HG03354 (cell line): ENCODE results near the gene SAFB.
"Not testable (repeated sequence)": the region's sequence is repeated elsewhere in the genome, so short reads cannot be mapped to it uniquely, and the experiment has no call there.

Experiments used
- ATAC-seq: cut with Tn5 transposase; IDR thresholded peaks from one replicate; pipeline ENCODE4 v1.9.1; 2021; ENCODE audit warnings: mild to moderate bottlenecking; ENCODE audit not compliant: unreplicated experiment, poor library complexity, severe bottlenecking

Gene SAFB

GRCh38 chr19:5593343-5594255, 29.3 kb upstream of the SAFB start:
- ATAC-seq, result no peak

DNA sequence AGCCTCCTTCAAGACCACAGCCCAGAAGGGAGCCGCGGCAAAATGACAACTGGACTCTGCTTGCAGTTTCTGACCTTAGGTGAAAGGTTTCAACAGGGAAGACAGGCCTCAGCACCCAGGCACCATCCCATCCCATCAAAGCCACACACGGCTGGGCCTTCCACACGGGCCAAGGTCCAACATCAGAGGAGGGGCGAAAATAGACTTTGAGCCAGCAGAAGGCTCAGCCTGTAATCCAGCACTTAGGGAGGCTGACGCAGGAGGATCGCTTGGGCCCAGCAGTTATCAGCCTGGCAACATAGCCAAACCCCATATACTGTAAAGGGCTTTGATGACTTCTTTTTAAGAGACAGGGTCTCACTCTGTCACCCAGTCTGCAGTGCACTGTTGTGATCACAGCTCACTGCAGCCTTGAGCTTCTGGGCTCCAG, 28.3 kb upstream of the SAFB start:
- no peak for ATAC-seq

DNA sequence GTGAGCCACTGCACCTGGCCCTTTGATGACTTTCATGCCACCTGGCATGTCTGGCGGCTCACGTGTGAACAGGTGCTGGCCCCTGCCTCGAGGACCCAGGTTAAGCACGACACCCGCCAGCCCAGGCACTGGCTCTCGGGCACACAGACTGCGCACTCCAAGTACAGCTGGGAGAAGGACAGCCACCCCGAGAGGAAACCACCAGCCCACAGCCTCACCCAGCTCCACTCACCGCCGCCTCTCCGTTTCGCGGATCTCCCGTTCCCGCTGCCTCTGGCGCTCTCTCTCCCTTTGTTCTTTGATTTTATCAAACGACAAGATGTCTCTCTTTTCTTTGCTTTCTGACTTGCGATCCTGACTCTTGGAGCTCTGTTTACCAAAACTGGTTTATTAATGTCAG, 27.8 kb upstream of the SAFB start:
- no peak for ATAC-seq

GRCh38 chr19:5595745-5596144, 27.1 kb upstream of the SAFB start:
- ATAC-seq, result no peak

DNA sequence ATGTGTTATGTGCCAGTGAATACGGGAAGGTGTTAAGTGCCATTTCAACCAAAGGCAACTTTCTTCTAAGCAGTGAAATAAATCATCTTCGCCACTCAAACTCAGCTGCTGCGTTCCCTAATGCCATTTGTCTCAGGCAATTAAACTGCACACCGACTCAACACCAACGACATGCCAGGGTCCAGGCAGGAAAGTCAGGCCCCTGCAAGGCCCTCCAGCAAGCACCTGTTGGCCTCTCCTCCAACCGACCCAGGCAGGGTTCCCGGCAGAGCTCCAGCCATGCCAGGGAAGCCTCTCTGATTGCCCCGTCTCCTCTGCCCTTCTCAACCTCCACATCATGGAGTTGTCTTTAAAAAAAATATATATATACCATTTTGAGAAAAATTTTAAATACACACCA, 22.1 kb upstream of the SAFB start:
- ATAC-seq, result no peak

GRCh38 chr19:5603626-5604025, 19.3 kb upstream of the SAFB start:
- no peak for ATAC-seq

DNA sequence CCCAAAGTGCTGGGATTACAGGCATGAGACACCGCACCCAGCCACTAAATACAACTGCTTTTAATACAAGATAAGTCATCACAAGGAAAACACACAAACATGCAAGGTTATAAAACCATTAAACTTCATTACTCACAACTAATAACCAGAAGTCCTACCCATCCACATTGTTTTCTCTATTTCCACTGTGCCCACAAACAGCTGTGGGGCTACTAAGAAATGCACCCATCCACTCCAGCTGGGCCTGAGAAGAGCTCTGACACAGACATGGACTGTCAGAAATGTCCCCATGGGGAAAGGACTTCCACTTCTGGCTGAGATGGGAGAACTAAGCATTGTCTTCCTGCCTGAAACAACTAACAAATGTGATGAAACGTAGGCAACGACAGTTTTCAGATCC, 17.5 kb upstream of the SAFB start:
- ATAC-seq, result no peak

- ATAC-seq, result no peak
These were observed 15.3 kb upstream of the SAFB start for GRCh38 chr19:5607318-5608275.

DNA sequence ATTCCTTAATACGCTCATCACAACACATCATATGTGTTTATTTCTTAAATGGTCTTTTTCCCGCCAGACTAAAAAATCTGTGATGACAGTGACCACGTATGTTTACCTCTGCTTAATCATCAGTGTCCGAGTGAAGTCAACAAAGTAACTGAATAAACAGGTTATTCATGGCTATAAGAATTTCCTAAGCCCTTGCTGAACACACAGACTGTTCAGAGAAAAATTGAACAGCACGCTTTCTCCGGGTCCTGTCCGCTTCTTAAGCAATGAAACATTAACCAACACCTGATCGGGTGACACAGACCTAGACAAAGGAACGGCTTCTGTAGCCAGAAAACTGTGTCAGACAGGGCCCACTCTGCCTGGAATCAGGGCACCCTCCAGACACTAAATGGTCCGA, 14.6 kb upstream of the SAFB start:
- no peak for ATAC-seq

GRCh38 chr19:5608766-5609165, 14.1 kb upstream of the SAFB start:
- not testable (repeated sequence) for ATAC-seq

DNA sequence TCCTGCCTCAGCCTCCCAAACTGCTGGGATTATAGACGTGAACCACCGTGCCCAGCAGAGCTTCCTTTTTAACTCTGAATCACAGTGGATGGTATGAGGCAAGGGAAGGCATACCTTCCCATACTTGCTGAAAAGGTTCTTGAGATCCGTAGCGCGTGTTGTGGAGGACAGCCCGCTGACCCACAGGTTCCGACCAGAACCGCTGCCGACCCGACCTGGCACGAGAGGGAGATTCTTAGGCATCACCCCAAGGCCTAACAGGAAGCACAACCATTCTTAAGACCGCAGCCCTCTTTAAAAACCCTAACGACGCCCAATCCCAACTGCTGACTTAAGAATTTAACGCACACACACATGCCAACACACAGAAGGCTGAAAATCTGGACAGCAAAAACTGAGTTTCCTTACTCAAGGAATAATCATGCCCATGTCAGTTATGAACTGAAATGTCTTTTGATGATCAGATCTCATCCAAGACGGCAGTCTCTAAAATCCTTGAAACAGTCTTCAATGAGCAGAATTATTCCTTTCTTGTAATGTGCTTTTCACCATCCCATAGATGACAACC, 12.9 kb upstream of the SAFB start:
- no peak for ATAC-seq

- ATAC-seq, result no peak
These were observed 9.7 kb upstream of the SAFB start for GRCh38 chr19:5612891-5613865.

DNA sequence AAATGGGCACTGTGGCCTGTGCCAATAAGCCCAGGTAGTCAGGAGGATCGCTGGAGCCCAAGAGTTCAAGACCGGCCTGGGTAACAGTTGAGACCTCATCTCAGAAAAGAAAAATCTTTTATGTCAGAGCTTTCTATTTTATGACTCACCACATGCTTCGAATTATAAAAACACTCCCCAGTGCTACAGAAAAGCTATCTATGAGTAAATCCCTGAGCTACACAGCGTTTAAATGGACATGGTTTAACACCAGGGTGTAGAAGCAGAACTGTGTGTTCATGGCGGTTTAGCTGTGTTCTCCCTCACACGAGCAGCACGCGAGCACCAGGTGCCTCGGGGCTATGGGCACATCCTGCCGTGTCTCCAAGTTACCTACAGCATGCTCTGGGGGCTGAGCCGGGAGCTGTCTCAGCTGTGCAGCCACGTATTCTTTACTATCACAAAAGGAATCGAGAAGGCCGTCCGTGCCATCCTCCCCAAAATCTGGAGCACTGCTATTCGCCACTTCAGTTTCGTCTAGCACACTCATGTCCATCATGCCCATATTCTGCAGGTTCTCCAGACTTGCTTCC, 7.0 kb upstream of the SAFB start:
- ATAC-seq, result no peak

- no peak for ATAC-seq
These were observed 5.8 kb upstream of the SAFB start for GRCh38 chr19:5617080-5617479.

- ATAC-seq, result no peak
These were observed 4.3 kb upstream of the SAFB start for GRCh38 chr19:5618591-5618990.

- no peak for ATAC-seq
These were observed 2.9 kb upstream of the SAFB start for GRCh38 chr19:5619946-5620345.

GRCh38 chr19:5621311-5621944, 1.5 kb upstream of the SAFB start:
- ATAC-seq, result no peak

- no peak for ATAC-seq
These were observed 878 bp upstream of the SAFB start for GRCh38 chr19:5621945-5622464.
